Endodermal cell (in vitro differentiated cells): ENCODE data around the gene OR6S1. TPM values are rescaled to one million over a fixed set of nuclear protein-coding genes. Genes with fewer than 3 reads are reported as not detected.
A peak's percentile ranks its signal among the peaks of the same experiment; 100 is the strongest.

Experiments used
- DNase-seq: peaks from one replicate; pipeline ENCODE4 v3.0.0-alpha.2; 2017
- H3K27ac ChIP-seq: 2 replicates; pipeline ENCODE4 v1.5.1; 2013; ENCODE audit warnings: mild to moderate bottlenecking, low read depth, low read length, moderate library complexity
- H3K27me3 ChIP-seq: 2 replicates; pipeline ENCODE4 v1.6.1; 2013; ENCODE audit warnings: mild to moderate bottlenecking, low read length, moderate library complexity; ENCODE audit not compliant: insufficient read depth, control insufficient read depth, poor library complexity, severe bottlenecking
- H3K36me3 ChIP-seq: 2 replicates; pipeline ENCODE4 v1.7.0; 2013; ENCODE audit warnings: mild to moderate bottlenecking, low read length, moderate library complexity; ENCODE audit not compliant: control insufficient read depth, insufficient read depth
- H3K4me1 ChIP-seq: one replicate; pipeline ENCODE4 v1.7.0; 2013; ENCODE audit warnings: low read length; ENCODE audit not compliant: control insufficient read depth, insufficient read depth
- H3K4me3 ChIP-seq: 2 replicates; pipeline ENCODE4 v1.5.1; 2013; ENCODE audit warnings: mild to moderate bottlenecking, low read length, moderate library complexity
- H3K9ac ChIP-seq: 2 replicates; pipeline ENCODE4 v1.6.1; 2013; ENCODE audit warnings: mild to moderate bottlenecking, low read length, moderate library complexity; ENCODE audit not compliant: poor library complexity, severe bottlenecking; ENCODE audit errors: extremely low read depth
- H3K9me3 ChIP-seq: 2 replicates; pipeline ENCODE4 v1.6.1; 2013; ENCODE audit warnings: mild to moderate bottlenecking, low read length, moderate library complexity; ENCODE audit not compliant: control insufficient read depth
- H3K27ac Mint-ChIP-seq: 2 replicates; pipeline ENCODE4 v1.8.0; 2020; ENCODE audit warnings: mixed read lengths
- H3K27me3 Mint-ChIP-seq: 2 replicates; pipeline ENCODE4 v1.8.0; 2021; ENCODE audit warnings: mild to moderate bottlenecking, mixed read lengths; ENCODE audit not compliant: insufficient read depth
- H3K36me3 Mint-ChIP-seq: 2 replicates; pipeline ENCODE4 v1.8.0; 2020; ENCODE audit warnings: low read depth, mixed read lengths
- H3K4me1 Mint-ChIP-seq: 2 replicates; pipeline ENCODE4 v1.8.0; 2020; ENCODE audit warnings: mixed read lengths
- H3K4me3 Mint-ChIP-seq: 2 replicates; pipeline ENCODE4 v1.8.0; 2020; ENCODE audit warnings: mild to moderate bottlenecking, moderate library complexity, mixed read lengths
- H3K9me3 Mint-ChIP-seq: 2 replicates; pipeline ENCODE4 v1.8.0; 2020; ENCODE audit warnings: mild to moderate bottlenecking, mixed read lengths
- CTCF ChIP-seq: fragments of 200-600 bp; sonication (generic); conservative IDR thresholded peaks from 2 replicates; pipeline ENCODE4 v1.5.0; 2021; ENCODE audit warnings: antibody characterized with exemption, mild to moderate bottlenecking
- WGBS, 2 experiments: methylation state at CpG; one replicate each; pipeline versions ENCODE4 v1.1.5 to v1.1.7; 2013; ENCODE audit warnings: missing lambda C conversion rate in 2 of 2, mixed read lengths in 1 of 2; ENCODE audit not compliant: insufficient coverage in 1 of 2, insufficient read length in 1 of 2; 5-methylcytosine and 5-hydroxymethylcytosine counted together
- total RNA-seq, 2 donors: library from RNA; stranded (reverse); fragmentation: NEBNext Ultra II Directional in 1 of 2; extraction: Animal tissue kit (Norgen Biotek cat#: 25700) in 1 of 2; gene quantifications; 2 replicates in 1 of 2; 3 replicates in 1 of 2; pipeline ENCODE4 v1.2.1, GENCODE V29; 2021

OR6S1 gene
- total RNA-seq, 2 donors from 2014 or later: not detected

DNA sequence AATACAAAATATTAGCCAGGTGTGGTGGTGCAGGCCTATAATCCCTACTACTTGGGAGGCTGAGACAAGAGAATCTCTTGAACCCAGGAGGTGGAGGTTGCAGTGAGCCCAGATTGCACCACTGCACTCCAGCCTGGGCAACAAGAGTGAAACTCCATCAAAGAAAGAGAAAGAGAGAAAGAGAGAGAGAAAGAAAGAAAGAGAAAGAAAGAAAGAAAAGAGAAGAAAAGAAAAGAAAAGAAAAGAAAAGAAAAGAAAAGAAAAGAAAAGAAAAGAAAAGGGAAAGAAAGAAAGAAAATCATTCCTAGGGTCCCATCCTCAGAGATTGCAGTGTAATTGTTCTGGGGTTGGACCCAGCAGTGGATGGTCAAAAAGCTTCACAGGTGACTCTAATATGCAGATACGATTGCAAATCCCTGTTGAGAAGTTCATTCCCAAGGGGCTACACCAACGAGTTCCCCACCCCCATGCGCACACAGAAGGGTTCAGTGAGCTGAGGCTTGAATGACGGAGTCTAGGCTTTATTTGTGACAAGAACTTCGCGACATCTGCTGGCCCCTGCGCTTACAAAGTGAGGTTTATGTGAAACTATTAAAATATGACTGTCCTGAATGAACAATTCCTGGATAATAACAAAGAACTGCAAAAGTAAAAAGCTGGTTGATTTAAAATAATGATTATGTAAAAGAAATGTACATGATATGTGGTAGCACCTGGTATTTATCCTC is 32.9 kb downstream of the OR6S1 start:
- Mint-ChIP-seq H3K27ac (no peak overlapping the region), H3K9me3 (no peaks in the 10 kb centered on the region), H3K4me3 (no peak overlapping the region), H3K27me3 (no peaks in the 10 kb centered on the region), H3K4me1 (no peaks in the 10 kb centered on the region), H3K36me3 (no peaks in the 10 kb centered on the region)
- TF ChIP-seq CTCF: no peak
- H3K9ac ChIP-seq: no peak overlapping the region
- H3K27ac ChIP-seq: no peak overlapping the region
- no peak overlapping the region for H3K4me3 ChIP-seq
- H3K4me1 ChIP-seq: no peaks in the 10 kb centered on the region
- no peaks in the 10 kb centered on the region for H3K9me3 ChIP-seq
- H3K36me3 ChIP-seq: no peaks in the 10 kb centered on the region
- H3K27me3 ChIP-seq: no peaks in the 10 kb centered on the region
- 81 to 88% methylated on average over 7 of the region's 7 CpGs for WGBS, 2 experiments
- peak; percentile 52 for DNase-seq

GRCh38 chr14:20607617-20608016 is 33.9 kb downstream of the OR6S1 start:
- H3K4me3 Mint-ChIP-seq: no peak overlapping the region
- H3K27ac Mint-ChIP-seq: no peak overlapping the region
- 97% methylated on average over 5 of the region's 5 CpGs; no CpG with 5 or more reads in 1 of the 2 experiments for WGBS, 2 experiments
- no peaks in the 10 kb centered on the region for H3K36me3 ChIP-seq
- H3K9me3 ChIP-seq: no peaks in the 10 kb centered on the region
- H3K27me3 Mint-ChIP-seq: no peaks in the 10 kb centered on the region
- DNase-seq: peak; percentile 36
- TF ChIP-seq CTCF: no peak
- H3K27ac ChIP-seq: no peak overlapping the region
- no peaks in the 10 kb centered on the region for H3K4me1 Mint-ChIP-seq
- no peaks in the 10 kb centered on the region for H3K36me3 Mint-ChIP-seq
- H3K27me3 ChIP-seq: no peaks in the 10 kb centered on the region
- H3K4me3 ChIP-seq: no peak overlapping the region
- no peaks in the 10 kb centered on the region for H3K4me1 ChIP-seq
- H3K9me3 Mint-ChIP-seq: no peaks in the 10 kb centered on the region
- H3K9ac ChIP-seq: no peak overlapping the region

DNA sequence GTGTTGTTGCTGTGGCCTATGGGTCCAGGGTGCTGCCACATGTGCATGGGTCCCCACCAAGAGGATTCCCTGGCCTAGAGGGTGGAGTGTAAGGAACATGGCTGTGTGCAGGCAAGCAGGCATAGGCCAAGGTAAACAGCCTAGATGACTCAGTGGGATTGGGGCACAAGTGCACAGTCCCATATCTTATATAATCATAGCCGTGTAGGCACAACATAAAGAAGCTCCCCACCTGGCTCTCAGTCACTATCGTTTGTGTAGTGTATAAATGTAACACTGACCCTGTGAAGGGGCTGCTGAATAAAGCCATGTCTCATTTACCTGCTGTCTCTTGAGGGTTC is 34.6 kb downstream of the OR6S1 start:
- Histone ChIP-seq H3K27ac (no peak overlapping the region), H3K4me1 (no peaks in the 10 kb centered on the region), H3K36me3 (no peaks in the 10 kb centered on the region), H3K9me3 (no peaks in the 10 kb centered on the region), H3K9ac (no peak overlapping the region), H3K27me3 (no peaks in the 10 kb centered on the region), H3K4me3 (no peak overlapping the region)
- no peak for TF ChIP-seq CTCF
- no peak for DNase-seq
- Mint-ChIP-seq H3K9me3 (no peaks in the 10 kb centered on the region), H3K36me3 (no peaks in the 10 kb centered on the region), H3K27ac (no peak overlapping the region), H3K4me3 (no peak overlapping the region), H3K27me3 (no peaks in the 10 kb centered on the region), H3K4me1 (no peaks in the 10 kb centered on the region)
- 76 to 95% methylated on average over 2 of the region's 2 CpGs for WGBS, 2 experiments
